ENCODE data around the gene P3H1.

GRCh38 chr1:42806593-42806992 is 39.8 kb upstream of the P3H1 start:
- TF ChIP-seq CTCF (IDR thresholded peaks at IDR 0.05) = no peak
- no peak for TF ChIP-seq POLR2A (IDR thresholded peaks at IDR 0.05)

Data from uterus (tissue), 2 donors.